Keratinocyte (primary cell): ENCODE data around the gene TLN1.

Experiments
- EZH2 ChIP-seq: IDR thresholded peaks from one replicate; pipeline ENCODE4 v1.6.1; 2012; ENCODE audit warnings: inconsistent platforms, mild to moderate bottlenecking, low read length, moderate library complexity
- TF ChIP-seq, protein P1 (sequence below), 3 experiments: IDR thresholded peaks in 1 of 3; conservative IDR thresholded peaks in 1 of 3; optimal IDR thresholded peaks in 1 of 3; 2 replicates in 2 of 3; 3 replicates in 1 of 3; pipeline versions ENCODE3 to v1.5.1; 2011; ENCODE audit warnings: low read length in 3 of 3, mild to moderate bottlenecking in 3 of 3, moderate library complexity in 2 of 3, control low read depth in 1 of 3, inconsistent platforms in 1 of 3; ENCODE audit not compliant: insufficient read depth in 2 of 3; ENCODE audit errors: extremely low read depth in 1 of 3

DNA sequence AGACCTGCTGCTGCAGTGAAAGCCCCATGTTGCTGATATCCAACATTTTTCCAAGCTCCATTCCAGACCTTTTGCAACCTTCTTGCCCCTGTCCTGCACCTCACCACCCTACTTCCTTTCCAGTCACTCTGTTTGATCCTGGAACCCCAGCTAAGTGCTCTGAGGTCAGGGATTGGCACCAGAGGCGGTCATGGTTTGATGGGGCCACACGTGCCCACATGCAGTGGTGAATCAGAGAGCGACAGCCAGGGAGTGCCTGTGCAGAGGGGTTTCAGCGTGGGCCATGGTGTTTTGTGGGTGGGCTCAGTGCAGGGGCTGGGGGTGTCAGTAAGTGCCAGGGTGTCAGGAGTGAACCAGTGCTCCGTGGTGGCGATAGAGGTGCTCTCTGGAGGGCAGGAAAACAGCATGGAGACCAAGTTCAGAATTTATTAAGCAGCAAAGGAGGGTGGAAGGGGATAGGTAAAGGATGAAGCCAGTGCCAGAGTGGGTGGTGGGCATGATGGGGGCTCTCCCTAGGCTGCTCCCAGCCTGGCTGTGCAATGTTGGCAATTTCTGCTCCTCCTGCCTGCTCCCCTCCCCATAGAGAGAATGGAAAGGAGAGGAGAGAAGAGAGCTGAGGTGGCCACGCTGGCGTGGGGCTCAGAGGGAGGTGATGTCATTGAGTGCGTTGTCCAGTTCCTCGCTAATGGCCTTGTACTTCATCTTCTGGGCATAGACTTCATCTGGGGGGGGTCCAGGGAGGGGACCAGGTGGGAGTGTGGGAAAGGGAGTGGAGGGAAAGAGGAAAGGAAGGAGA, 49.3 kb downstream of the TLN1 start:
- TF ChIP-seq, protein P1, sequence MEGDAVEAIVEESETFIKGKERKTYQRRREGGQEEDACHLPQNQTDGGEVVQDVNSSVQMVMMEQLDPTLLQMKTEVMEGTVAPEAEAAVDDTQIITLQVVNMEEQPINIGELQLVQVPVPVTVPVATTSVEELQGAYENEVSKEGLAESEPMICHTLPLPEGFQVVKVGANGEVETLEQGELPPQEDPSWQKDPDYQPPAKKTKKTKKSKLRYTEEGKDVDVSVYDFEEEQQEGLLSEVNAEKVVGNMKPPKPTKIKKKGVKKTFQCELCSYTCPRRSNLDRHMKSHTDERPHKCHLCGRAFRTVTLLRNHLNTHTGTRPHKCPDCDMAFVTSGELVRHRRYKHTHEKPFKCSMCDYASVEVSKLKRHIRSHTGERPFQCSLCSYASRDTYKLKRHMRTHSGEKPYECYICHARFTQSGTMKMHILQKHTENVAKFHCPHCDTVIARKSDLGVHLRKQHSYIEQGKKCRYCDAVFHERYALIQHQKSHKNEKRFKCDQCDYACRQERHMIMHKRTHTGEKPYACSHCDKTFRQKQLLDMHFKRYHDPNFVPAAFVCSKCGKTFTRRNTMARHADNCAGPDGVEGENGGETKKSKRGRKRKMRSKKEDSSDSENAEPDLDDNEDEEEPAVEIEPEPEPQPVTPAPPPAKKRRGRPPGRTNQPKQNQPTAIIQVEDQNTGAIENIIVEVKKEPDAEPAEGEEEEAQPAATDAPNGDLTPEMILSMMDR (optimal IDR thresholded peaks at IDR 0.05 in 1 of 3, IDR thresholded peaks at IDR 0.05 in 1 of 3, conservative IDR thresholded peaks at IDR 0.05 in 1 of 3; ENCODE audit: extremely low read depth in 1 of 3, insufficient read depth in 2 of 3, low read length in 3 of 3): no peak
- no peak for TF ChIP-seq EZH2
